HG02981 (cell line): ENCODE data around the gene KLHDC8A.
"Not testable (repeated sequence)": the region's sequence is repeated elsewhere in the genome, so short reads cannot be mapped to it uniquely, and the experiment has no call there.

Experiments used
- ATAC-seq: cut with Tn5 transposase; IDR thresholded peaks from one replicate; pipeline ENCODE4 v1.9.1; 2021; ENCODE audit warnings: mild to moderate bottlenecking, moderate library complexity; ENCODE audit not compliant: unreplicated experiment

The KLHDC8A gene

DNA sequence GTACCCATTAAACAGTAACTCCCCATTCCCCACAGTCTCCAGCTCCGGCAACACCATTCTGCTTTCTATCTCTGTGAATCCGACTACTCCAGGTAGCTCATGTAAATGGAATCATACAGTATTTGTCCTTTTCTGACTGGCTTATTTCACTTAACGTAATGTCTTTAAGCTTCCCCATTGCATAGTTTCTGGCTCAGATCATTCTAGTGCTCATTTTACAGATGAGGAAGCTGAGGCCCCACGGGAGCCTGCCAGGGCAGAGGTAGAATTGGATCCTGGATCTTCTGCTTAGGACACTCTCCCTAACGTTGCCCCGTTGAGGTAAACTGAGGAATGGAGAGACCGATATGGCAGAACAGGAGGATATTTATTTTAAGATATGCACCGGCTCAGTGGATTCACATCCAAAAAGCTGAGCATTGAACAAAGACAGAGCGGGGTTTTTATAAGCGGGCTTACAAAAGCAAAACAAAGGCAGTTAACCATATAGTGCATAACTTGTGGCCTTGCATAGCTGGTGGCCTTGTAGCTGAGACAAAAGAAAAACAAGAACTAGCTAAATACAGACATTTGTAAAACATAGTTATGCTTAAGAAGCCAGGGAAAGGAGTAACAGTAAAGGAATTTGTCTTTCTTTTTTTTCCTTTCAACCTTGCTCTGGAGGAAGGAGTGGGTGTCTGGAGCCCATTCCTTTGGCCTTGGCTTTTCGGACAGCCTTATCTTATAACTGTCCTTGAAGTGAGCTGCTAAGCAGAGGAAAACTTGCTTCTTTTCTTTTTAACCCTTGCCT is 15.3 kb upstream of the KLHDC8A start:
- ATAC-seq = no peak

DNA sequence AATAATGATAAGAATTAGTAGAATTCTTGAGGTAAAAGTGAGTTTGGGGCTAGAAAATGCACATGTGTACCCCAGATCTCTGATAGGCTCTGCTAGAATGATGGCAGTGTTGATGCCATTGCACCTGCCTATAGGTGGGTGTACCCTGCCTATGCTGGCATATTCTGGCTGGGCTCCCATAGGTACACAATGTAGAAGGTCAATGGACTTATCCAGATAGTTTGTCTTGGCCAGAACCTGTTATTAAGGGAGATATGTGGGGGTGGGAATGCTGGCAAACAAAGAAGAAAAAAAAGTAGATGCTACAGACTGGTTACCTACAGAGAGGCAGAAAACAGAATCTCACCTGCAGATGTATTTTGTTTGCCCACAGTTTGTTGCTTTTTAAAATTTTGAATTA is 14.1 kb upstream of the KLHDC8A start:
- ATAC-seq = no peak

DNA sequence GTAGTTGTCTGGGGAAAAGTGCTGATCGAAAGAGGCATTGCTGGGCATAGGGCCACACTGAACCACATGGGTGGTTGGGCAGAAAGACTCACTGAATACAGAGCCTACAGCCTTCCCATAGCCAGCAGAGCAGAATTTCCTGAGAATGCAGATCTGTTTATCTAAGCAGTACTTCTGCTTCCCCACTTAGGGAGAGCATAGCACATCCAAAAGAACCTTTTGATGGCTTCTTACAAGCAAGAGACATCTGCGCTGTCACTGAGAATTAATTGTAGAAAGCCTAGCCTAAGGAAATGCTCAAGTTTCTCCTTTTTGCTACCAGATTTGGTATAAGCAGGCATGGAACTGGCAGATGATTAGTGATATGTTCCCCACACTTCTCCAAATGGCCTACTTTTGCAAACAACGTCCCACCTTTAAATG is 13.0 kb upstream of the KLHDC8A start:
- no peak for ATAC-seq

DNA sequence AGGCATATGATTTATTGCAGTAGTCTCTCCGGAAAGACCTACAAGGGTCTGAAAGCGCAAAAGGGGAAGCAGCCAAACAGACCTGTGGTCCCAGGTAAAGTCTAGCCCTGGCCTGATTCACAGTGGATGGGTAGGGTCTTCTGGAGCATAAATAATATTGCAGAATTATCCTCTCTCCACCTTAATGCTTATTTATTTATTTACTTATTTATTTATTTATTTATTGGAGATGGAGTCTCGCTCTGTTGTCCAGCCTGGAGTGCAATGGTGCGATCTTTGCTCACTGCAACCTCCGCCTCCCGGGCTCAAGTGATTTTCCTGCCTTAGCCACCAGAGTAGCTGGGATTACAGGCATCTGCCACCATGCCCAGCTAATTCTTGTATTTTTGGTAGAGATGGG is 11.8 kb upstream of the KLHDC8A start:
- ATAC-seq = no peak

DNA sequence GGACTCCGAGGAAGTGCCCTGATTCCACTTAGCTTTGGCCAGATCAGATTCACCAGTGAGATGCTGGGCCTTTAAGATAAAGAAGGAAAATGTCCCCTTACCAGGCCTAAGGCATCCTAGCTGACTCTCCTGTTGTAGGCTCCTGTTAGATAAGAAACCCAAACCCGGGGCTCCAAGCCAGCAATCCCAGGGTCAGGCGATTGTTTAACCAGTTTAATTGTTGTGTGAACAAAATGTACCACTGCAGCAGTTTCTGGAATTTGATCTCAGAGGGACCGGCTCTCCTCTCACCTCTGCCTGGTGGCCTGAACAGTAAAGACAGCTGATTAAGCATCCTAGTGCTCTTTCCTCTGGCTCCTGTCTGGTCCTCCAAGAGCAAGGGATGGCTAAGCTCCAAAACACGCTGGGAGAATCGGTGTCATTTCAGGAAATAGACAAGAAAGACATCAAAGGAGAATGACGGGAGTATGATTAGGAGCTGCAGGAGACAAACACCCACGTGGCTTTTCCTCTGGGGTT is 9.3 kb upstream of the KLHDC8A start:
- ATAC-seq = no peak

DNA sequence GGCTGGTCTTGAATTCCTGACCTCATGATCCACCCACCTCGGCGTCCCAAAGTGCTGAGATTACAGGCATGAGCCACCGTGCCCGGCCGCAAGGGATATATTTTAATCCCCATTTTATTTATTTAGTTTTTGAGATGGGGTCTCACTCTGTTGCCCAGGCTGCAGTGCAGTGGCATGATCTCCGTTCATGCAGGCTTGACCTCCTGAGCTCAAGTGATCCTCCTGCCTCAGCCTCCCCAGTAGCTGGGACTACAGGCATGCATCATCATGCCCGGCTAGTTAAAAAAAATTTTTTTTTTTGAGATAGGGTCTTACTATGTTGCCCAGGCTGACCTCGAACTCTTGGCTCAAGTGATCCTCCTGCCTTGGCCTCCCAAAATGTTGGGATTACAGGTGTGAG is 8.4 kb upstream of the KLHDC8A start:
- ATAC-seq = not testable (repeated sequence)

DNA sequence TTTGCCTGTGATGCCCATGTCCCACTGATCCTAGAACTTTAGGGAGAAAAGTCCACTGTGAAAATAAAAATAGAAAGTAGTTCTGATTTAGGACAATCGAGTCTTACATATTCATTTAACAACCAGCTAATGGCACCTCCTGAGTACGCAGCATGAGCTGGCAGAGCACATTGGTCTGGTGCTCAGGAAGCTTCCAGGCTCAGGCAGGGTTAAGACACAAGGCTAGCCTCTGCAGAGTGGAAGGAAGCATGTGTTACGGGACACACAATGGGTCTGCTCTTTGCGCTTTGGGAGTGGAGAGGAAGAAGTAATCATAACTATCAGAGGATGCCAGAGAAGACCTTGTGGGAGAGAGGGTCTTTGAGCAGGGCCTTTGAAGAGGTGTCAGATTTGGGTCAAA is 4.2 kb upstream of the KLHDC8A start:
- no peak for ATAC-seq

DNA sequence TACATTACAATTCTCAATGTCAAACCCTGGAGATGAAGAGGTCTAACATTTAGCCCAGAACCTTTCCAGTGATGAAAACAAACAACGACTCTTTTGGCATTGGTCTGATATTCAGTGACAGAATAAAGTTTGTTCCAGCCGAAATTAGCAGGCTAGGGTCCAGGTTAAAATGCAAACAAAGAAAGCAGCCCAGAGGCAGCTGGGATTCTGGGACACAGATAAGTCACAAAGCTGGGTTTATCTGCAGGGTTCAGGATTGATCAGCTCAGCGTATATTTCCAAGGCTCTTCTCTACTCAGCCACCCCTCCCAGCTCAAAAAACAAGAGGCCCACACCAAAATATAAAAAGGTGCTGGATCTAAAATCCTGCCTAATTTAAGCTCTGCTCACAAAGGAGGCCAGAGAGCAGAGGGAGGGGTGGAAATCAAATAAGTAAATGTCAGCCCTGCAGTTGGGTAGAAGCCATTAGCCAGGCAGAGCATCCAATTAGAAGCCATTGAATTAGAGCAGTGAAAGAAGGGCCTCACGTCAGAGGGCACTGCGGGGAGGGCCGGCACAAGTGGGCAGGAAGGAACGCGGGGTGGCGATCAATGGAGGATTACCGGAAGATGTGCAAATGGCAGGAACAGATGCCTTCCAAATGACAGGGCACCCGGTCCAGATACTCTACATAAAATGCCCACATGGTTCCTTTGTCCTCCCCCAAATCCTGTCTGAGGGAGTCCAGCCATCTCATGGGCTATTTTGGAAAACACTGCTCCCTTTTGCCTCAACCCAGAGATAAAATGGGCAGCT is 3.2 kb upstream of the KLHDC8A start:
- no peak for ATAC-seq

DNA sequence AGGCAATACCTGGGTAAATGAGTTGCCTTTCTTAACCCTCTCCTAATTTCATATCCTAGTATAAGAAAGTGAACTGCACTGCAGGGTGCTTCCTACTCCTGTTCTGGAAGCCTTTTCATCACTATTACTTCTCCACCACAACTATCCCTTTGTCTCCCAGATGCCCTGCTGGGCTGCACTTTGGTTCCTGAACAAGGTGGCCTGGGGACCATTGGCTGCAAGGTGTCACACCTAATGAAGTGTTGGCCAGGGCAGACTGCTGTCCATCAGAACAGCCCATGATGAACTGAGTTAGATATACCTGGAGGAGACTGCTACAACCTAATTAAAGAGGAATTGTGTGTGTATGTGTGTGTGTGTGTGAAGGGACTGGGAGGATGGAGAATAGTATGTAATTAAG is 1.9 kb upstream of the KLHDC8A start:
- no peak for ATAC-seq

DNA sequence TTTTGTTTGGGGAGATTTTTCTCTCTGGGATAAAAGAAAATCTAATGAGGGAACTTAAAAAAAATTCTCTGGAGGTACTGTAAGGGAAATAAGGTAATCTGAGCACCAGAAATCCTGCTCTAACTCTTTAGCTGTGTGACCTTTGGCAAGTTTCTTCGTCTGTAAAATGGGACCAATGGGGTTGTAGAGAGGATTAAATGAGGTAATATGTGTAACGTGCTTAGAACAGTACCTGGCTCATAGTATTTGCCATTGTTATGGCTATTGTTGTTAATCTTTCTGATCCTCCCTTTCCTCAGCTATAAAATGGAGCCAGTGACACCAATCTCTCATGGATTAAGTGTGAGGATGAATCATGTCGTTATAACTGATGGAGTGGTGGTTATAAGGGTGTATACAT is 845 bp upstream of the KLHDC8A start:
- no peak for ATAC-seq

DNA sequence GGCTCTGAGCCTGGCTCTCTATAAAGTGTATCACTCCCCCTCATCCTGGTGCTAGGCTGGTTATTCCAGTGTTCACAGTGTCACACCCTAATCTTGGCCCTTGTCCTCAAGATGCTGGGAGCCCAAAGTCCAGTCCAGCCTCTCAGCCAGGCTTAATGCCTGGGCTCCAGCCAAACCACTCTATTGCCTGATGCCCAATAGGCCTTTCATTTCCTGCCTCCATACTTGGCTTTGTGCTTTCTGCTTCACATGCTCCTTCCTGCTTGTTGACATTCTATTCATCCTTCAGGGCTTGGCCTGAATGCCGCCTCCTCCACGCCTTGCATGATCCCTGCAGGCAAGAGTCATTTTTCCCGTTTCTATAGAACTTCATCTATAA is 1.7 kb downstream of the KLHDC8A start:
- ATAC-seq = no peak

DNA sequence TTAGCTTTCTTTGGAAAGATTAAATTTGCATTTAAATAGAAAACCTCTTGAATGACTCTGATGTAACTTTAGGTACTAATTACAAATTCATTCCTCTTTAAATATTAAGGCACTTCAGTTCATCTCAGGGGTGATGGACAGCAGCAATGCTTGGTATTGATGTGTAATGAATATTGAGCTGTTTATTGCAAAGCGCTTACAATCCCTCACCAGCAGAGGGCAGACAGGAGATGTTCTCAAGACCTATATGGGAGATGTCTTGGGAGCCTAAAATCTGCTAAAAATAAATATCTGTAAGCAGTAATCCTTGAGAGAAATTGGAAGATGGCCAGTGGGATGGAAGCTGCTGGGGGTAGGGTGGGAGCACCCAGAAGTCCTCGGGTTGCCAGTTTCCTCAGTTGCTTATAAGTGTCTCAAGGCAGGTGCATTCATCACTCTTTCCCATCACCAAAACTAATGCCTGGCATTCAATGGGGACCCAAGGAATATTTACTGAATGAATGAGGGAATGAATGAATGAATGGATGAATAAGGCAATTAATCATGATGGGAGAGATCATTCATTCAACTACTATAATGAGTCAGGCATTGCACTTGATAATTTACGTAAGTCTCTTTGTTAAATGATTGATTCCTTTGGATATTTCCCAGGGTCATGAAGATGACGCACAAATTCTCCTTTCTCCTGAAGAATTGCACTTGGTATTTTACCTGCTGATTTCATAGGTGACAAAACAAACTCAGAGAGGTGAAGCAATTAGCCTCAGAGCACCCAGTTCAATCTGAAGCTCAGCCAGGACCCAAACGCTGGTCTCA is 2.3 kb downstream of the KLHDC8A start:
- no peak for ATAC-seq

DNA sequence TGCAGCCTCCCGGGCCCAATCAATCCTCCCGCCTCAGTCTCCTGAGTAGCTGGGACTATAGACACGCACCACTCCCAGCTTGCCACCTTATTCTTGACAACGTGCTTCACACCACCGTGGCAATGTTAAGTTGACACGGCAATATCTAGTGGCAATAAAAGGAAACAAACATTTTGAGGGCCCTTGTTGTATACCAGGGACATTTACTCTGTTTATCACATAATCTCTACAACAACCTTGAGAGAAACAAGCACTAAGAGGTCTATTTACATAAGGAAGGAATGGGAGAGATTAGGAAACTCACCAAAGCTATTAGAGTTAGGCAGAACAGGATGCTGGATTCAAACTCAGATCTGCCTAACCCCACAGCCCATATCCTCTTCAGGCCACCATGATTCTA is 3.1 kb downstream of the KLHDC8A start:
- no peak for ATAC-seq

DNA sequence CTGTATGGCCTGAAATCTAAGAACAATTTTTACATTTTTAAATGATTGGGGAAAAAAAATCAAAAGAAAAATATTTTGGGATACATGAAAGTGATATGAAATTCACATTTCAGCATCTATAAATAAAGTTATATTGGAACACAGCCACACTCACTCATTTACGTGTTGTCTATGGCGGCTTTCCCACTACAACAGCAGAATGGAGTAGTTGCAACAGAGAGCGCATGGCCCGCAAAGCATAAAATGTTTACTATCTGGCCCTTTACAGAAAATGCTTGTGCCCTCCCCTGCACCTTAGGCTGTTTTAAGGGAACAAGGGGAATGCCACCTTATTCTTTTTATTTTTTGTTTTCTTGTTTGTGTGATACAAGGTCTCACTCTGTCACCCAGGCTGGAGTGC is 3.5 kb downstream of the KLHDC8A start:
- ATAC-seq = no peak

DNA sequence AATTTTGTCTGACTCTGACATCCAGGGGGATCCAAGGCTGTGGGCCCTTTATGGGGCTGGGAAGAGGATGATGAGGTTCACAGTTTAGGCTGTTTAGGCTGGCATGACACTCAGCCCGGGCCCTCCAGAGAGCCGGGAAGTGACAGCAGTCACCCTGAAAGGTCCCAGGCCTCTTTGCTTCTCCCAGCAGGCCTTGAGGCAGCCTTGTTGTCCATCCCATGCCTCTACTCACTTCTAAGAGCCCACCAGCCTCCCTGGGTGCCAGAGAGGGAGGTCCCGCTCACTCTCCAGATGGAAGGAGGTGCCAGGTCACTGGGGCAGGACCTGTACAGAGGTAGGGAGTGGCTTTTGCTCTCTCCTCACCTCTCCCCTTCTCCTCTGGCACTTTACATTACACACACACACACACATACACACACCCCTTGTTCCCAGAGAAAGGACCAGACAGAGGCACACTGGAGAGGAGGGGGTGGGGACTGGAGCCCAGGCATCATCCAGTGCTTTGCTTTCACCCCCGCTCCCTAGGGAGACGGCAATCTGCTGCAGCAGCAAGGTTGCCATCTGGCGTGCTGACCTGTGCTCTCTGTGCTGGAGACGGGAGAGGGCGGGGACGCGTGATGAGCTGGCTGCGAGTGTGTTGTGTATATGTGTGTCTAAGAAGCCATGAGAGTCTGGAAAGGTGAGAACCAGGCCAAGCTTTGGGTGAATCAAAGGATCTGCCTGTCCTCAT is 4.6 kb downstream of the KLHDC8A start:
- ATAC-seq = no peak

DNA sequence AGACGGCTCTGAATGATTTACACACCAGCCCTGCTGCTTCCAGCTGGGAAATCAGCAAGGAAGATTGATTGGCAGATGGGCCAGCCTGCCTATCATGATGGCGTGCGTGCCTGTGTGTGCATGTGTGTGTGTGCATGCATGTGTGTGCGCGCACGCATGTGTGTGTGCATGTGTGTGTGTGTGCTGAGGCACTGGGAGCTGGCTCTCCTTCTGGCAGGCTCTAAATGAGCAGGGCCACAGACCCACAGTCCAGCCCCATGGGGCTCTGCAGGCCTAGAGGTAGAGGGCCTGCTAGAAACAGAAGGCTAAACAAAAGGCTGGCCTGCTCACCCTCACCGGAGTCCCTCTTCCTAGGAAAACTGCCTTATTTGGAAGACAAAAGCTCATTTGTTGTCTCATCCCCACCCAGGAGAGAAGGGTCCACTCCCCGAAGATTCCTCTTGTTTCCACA is 6.0 kb downstream of the KLHDC8A start:
- no peak for ATAC-seq

DNA sequence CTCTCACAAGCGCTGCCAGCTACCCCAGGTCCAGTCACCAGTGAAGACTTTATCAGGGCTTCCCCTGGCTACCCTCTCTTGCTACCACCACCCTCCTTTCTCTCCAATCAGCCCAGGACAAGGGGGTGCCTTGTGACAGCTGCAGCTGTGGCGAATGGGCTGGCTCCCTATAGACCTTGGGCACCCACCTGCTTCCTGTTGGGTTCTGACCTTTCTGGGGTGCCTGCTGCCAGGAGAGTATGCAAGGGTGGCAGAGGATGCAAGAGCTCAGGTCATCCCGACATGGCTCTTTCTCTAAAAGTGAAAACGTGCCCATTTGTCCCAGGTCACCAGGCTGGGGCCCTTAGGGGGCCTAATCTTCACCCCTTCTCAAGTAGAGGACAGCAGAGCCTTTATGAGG is 6.6 kb downstream of the KLHDC8A start:
- ATAC-seq = no peak

DNA sequence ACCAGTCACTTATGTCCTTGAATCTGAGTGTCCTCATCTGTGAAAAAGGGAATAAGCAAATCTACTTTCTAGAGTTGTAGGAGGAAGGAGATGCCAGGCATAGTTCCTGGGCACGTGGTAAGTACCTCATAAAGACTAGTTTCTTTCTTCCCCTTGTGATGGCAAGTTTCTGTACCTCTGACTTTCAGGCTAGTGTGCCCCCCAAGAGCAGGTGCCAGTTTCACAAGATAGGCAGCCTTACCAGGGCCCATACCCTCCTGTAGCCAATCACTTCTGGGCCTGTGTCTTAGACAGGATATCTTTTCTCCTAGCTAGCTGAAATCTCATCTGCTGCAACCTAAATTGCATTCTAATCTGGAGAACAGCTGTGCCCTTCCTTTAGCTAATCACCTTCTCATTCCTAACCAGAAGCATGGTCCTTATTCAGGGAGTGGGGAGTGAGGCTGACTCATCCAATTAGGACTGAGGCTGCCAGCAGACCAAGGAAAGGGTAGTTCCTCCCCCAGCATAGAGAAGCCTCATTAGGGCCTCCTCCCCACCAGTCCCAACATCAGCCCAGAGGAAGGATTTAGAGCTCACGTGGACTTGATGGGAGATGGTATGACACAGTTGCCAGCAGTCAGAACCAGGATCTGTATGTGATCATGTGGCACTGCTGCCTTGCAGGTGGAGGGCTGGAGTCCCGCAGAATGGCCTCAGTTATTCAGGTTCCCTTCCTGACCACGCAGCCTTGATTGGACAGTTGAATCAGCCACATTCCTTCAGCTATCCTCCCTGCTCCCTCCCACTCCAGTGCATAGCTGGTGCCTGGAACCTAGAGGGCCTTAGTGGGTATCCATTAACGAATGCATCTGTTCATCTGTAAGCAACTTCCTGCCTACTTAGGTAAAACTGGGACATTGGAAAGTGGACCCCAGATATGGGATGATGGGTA is 7.9 kb downstream of the KLHDC8A start:
- ATAC-seq = no peak

DNA sequence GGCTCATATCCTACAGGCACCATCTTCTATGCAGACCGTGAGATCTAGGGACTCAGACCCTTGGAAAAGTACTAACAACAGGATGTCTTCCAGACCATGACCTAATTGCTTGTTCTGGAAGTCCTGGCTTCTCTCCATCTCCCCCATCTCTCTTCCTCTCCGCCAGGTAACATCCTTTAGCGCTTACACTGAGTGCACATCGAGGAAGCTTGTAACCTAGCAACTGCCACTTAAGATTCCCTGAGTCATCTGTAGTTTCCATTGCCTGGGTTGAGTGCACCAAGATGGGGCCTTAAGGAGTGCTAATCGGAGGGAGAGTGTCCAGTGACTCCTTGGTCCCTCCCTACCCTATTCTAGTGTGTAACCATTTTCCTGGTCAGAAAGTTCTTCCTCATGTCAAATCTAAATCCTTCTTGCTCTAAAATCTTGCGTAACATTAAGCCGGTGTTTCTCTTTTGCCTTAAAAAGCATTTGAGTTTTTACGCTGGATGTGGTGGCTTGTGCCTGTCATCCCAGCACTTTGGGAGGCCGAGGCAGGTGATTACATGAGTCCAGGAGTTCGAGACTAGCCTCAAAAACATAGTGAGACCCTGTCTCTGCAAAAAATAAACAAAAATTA is 9.7 kb downstream of the KLHDC8A start:
- no peak for ATAC-seq
